ENCODE measurements around the gene CD19. TPM values are rescaled to one million over a fixed set of nuclear protein-coding genes. Genes with fewer than 3 reads are reported as not detected.
"Not testable (repeated sequence)": the region's sequence is repeated elsewhere in the genome, so short reads cannot be mapped to it uniquely, and the experiment has no call there.

Gene CD19
- 2.8 TPM for total RNA-seq
- polyA plus RNA-seq, result 16.9 TPM
- long read RNA-seq, donor 1, result 0 reads
- long read RNA-seq, donor 2, result 0 reads
- long read RNA-seq, donor 3, result 0 reads
- long read RNA-seq, donor 4, result 0 reads
- long read RNA-seq, donor 5, partial matches to known transcripts, result 0 of 1 reads
- long read RNA-seq, donor 5, other reads (novel, unspliced or antisense), result 0 of 1 reads
- long read RNA-seq, donor 6, partial matches to known transcripts, result 0 of 2 reads
- long read RNA-seq, donor 6, other reads (novel, unspliced or antisense), result 0 of 2 reads
- long read RNA-seq, donor 7, result 0 reads
- long read RNA-seq, donor 8, partial matches to known transcripts, result 0 of 1 reads
- long read RNA-seq, donor 8, other reads (novel, unspliced or antisense), result 0 of 1 reads
- long read RNA-seq, donor 9, result 0 reads
- long read RNA-seq, donor 10, result 0 reads

GRCh38 chr16:28931801-28932225, at the start of gene CD19:
TSS of gene CD19 (plus strand) at chr16:28931971. CDS start at chr16:28932001, 30 bp downstream.
- H3K4me3 ChIP-seq (ENCODE audit: low read length in 2 of 2), result no peak within 1 kb of the TSS
- peaks cover 0 to 4% of the 10 kb centered on the region in 2 donors for H3K9me3 ChIP-seq (ENCODE audit: control insufficient read depth in 2 of 2, insufficient read depth in 1 of 2, low read length in 1 of 2)
- DNase-seq (ENCODE audit: low read depth in 6 of 9, low spot score in 9 of 9), result no peak
- peak within 1 kb of the TSS; percentile 3 to 80 for H3K27ac ChIP-seq (ENCODE audit: low read depth in 1 of 2, low read length in 1 of 2)
- 95% methylated on average over 10 of the region's 10 CpGs for WGBS
- peaks cover 5 to 44% of the 10 kb centered on the region in 2 donors for H3K4me1 ChIP-seq (ENCODE audit: control insufficient read depth in 2 of 2, insufficient read depth in 2 of 2, low read length in 2 of 2)
- no peaks in the 10 kb centered on the region for H3K36me3 ChIP-seq (ENCODE audit: control insufficient read depth in 2 of 2, insufficient read depth in 2 of 2, low read length in 1 of 2)
- H3K27me3 ChIP-seq (ENCODE audit: control insufficient read depth in 2 of 2, insufficient read depth in 1 of 2, low read length in 1 of 2), result no peaks in the 10 kb centered on the region

GRCh38 chr16:28882551-28883160, 49.1 kb upstream of the CD19 start:
- Histone ChIP-seq H3K4me3 (ENCODE audit: low read length in 2 of 2) (no peak overlapping the region), H3K4me1 (ENCODE audit: control insufficient read depth in 2 of 2, insufficient read depth in 2 of 2, low read length in 2 of 2) (peaks cover 11 to 34% of the 10 kb centered on the region in 2 donors)

GRCh38 chr16:28883221-28883996, 48.4 kb upstream of the CD19 start:
- Histone ChIP-seq H3K36me3 (ENCODE audit: control insufficient read depth in 2 of 2, insufficient read depth in 2 of 2, low read length in 1 of 2) (no peaks in the 10 kb centered on the region), H3K4me3 (ENCODE audit: low read length in 2 of 2) (no peak overlapping the region), H3K27me3 (ENCODE audit: control insufficient read depth in 2 of 2, insufficient read depth in 1 of 2, low read length in 1 of 2) (peaks cover 0 to 12% of the 10 kb centered on the region in 2 donors), H3K9me3 (ENCODE audit: control insufficient read depth in 2 of 2, insufficient read depth in 1 of 2, low read length in 1 of 2) (peaks cover 0 to 8% of the 10 kb centered on the region in 2 donors), H3K4me1 (ENCODE audit: control insufficient read depth in 2 of 2, insufficient read depth in 2 of 2, low read length in 2 of 2) (peaks cover 11 to 32% of the 10 kb centered on the region in 2 donors), H3K27ac (ENCODE audit: low read depth in 1 of 2, low read length in 1 of 2) (no peak overlapping the region)
- 93% methylated on average over 25 of the region's 25 CpGs for WGBS
- DNase-seq (ENCODE audit: low read depth in 6 of 9, low spot score in 9 of 9), result no peak

More at GRCh38 chr16:28882551-28883160, 49.1 kb upstream of the CD19 start:
- Histone ChIP-seq H3K27ac (ENCODE audit: low read depth in 1 of 2, low read length in 1 of 2) (no peak overlapping the region), H3K36me3 (ENCODE audit: control insufficient read depth in 2 of 2, insufficient read depth in 2 of 2, low read length in 1 of 2) (no peaks in the 10 kb centered on the region), H3K27me3 (ENCODE audit: control insufficient read depth in 2 of 2, insufficient read depth in 1 of 2, low read length in 1 of 2) (peaks cover 0 to 12% of the 10 kb centered on the region in 2 donors), H3K9me3 (ENCODE audit: control insufficient read depth in 2 of 2, insufficient read depth in 1 of 2, low read length in 1 of 2) (peaks cover 0 to 8% of the 10 kb centered on the region in 2 donors)
- 87% methylated on average over 24 of the region's 24 CpGs for WGBS
- DNase-seq (ENCODE audit: low read depth in 6 of 9, low spot score in 9 of 9), result no peak

- peaks cover 0 to 12% of the 10 kb centered on the region in 2 donors for H3K27me3 ChIP-seq (ENCODE audit: control insufficient read depth in 2 of 2, insufficient read depth in 1 of 2, low read length in 1 of 2)
- over 99% methylated on average over 6 of the region's 6 CpGs for WGBS
These were observed 47.7 kb upstream of the CD19 start for GRCh38 chr16:28884045-28884444.

GRCh38 chr16:28886945-28887344, 44.8 kb upstream of the CD19 start:
- Histone ChIP-seq H3K4me3 (ENCODE audit: low read length in 2 of 2) (no peak overlapping the region), H3K9me3 (ENCODE audit: control insufficient read depth in 2 of 2, insufficient read depth in 1 of 2, low read length in 1 of 2) (no peaks in the 10 kb centered on the region), H3K27me3 (ENCODE audit: control insufficient read depth in 2 of 2, insufficient read depth in 1 of 2, low read length in 1 of 2) (peaks cover 0 to 4% of the 10 kb centered on the region in 2 donors), H3K4me1 (ENCODE audit: control insufficient read depth in 2 of 2, insufficient read depth in 2 of 2, low read length in 2 of 2) (peaks cover 0 to 5% of the 10 kb centered on the region in 2 donors), H3K36me3 (ENCODE audit: control insufficient read depth in 2 of 2, insufficient read depth in 2 of 2, low read length in 1 of 2) (peaks cover 0 to 5% of the 10 kb centered on the region in 2 donors), H3K27ac (ENCODE audit: low read depth in 1 of 2, low read length in 1 of 2) (no peak overlapping the region)
- 96% methylated on average over 10 of the region's 10 CpGs for WGBS
- no peak for DNase-seq (ENCODE audit: low read depth in 6 of 9, low spot score in 9 of 9)

More at GRCh38 chr16:28884045-28884444, 47.7 kb upstream of the CD19 start:
- no peak for DNase-seq (ENCODE audit: low read depth in 6 of 9, low spot score in 9 of 9)
- Histone ChIP-seq H3K9me3 (ENCODE audit: control insufficient read depth in 2 of 2, insufficient read depth in 1 of 2, low read length in 1 of 2) (peaks cover 0 to 8% of the 10 kb centered on the region in 2 donors), H3K4me3 (ENCODE audit: low read length in 2 of 2) (no peak overlapping the region), H3K4me1 (ENCODE audit: control insufficient read depth in 2 of 2, insufficient read depth in 2 of 2, low read length in 2 of 2) (peaks cover 9 to 26% of the 10 kb centered on the region in 2 donors), H3K36me3 (ENCODE audit: control insufficient read depth in 2 of 2, insufficient read depth in 2 of 2, low read length in 1 of 2) (peaks cover 0 to 5% of the 10 kb centered on the region in 2 donors), H3K27ac (ENCODE audit: low read depth in 1 of 2, low read length in 1 of 2) (no peak overlapping the region)

- not testable (repeated sequence) for H3K4me1 ChIP-seq (ENCODE audit: control insufficient read depth in 2 of 2, insufficient read depth in 2 of 2, low read length in 2 of 2); H3K4me3 ChIP-seq (ENCODE audit: low read length in 2 of 2); DNase-seq (ENCODE audit: low read depth in 6 of 9, low spot score in 9 of 9); H3K27me3 ChIP-seq (ENCODE audit: control insufficient read depth in 2 of 2, insufficient read depth in 1 of 2, low read length in 1 of 2); H3K36me3 ChIP-seq (ENCODE audit: control insufficient read depth in 2 of 2, insufficient read depth in 2 of 2, low read length in 1 of 2); H3K27ac ChIP-seq (ENCODE audit: low read depth in 1 of 2, low read length in 1 of 2); H3K9me3 ChIP-seq (ENCODE audit: control insufficient read depth in 2 of 2, insufficient read depth in 1 of 2, low read length in 1 of 2)
- 96% methylated on average over 5 of the region's 5 CpGs for WGBS
These were observed 41.4 kb upstream of the CD19 start for GRCh38 chr16:28890355-28890754.

GRCh38 chr16:28891964-28892890, 39.5 kb upstream of the CD19 start:
- no peaks in the 10 kb centered on the region for H3K9me3 ChIP-seq (ENCODE audit: control insufficient read depth in 2 of 2, insufficient read depth in 1 of 2, low read length in 1 of 2)
- DNase-seq (ENCODE audit: low read depth in 6 of 9, low spot score in 9 of 9), result no peak
- H3K4me1 ChIP-seq (ENCODE audit: control insufficient read depth in 2 of 2, insufficient read depth in 2 of 2, low read length in 2 of 2), result no peaks in the 10 kb centered on the region
- H3K36me3 ChIP-seq (ENCODE audit: control insufficient read depth in 2 of 2, insufficient read depth in 2 of 2, low read length in 1 of 2), result peaks cover 0 to 5% of the 10 kb centered on the region in 2 donors
- 87% methylated on average over 14 of the region's 14 CpGs for WGBS
- no peak overlapping the region for H3K27ac ChIP-seq (ENCODE audit: low read depth in 1 of 2, low read length in 1 of 2)
- H3K27me3 ChIP-seq (ENCODE audit: control insufficient read depth in 2 of 2, insufficient read depth in 1 of 2, low read length in 1 of 2), result no peaks in the 10 kb centered on the region
- no peak overlapping the region for H3K4me3 ChIP-seq (ENCODE audit: low read length in 2 of 2)

- Histone ChIP-seq H3K4me1 (ENCODE audit: control insufficient read depth in 2 of 2, insufficient read depth in 2 of 2, low read length in 2 of 2) (no peaks in the 10 kb centered on the region), H3K4me3 (ENCODE audit: low read length in 2 of 2) (no peak overlapping the region), H3K27me3 (ENCODE audit: control insufficient read depth in 2 of 2, insufficient read depth in 1 of 2, low read length in 1 of 2) (no peaks in the 10 kb centered on the region), H3K27ac (ENCODE audit: low read depth in 1 of 2, low read length in 1 of 2) (no peak overlapping the region), H3K9me3 (ENCODE audit: control insufficient read depth in 2 of 2, insufficient read depth in 1 of 2, low read length in 1 of 2) (no peaks in the 10 kb centered on the region), H3K36me3 (ENCODE audit: control insufficient read depth in 2 of 2, insufficient read depth in 2 of 2, low read length in 1 of 2) (peaks cover 5 to 8% of the 10 kb centered on the region in 2 donors)
- DNase-seq (ENCODE audit: low read depth in 6 of 9, low spot score in 9 of 9), result no peak
- 98% methylated on average over 4 of the region's 4 CpGs for WGBS
These were observed 38.5 kb upstream of the CD19 start for GRCh38 chr16:28893291-28893690.

All from thymus (tissue), 14 donors.